ENCODE data around the gene DNAH2. TPM values are rescaled to one million over a fixed set of nuclear protein-coding genes. Genes with fewer than 3 reads are reported as not detected.

DNAH2 gene
- total and polyA plus RNA-seq, 2 of the 13 experiments (the other 11 are each of a cell fraction or from before 2014, with no cell fraction given): not detected

GRCh38 chr17:7842380-7843256 is 125.1 kb downstream of the DNAH2 start (continued):
- 0 out of 2 replicates have a peak, but pooled peaks have one; percentile 61 for TF ChIP-seq JUNB (CRISPR knock-in tag; IDR thresholded peaks at IDR 0.05; ENCODE audit: borderline replicate concordance)

- peak overlapping the region; percentile 97 for H3K27ac ChIP-seq (ENCODE audit: extremely low read length, insufficient read depth, low read length)
- in situ Hi-C loops (cut with HindIII; ENCODE audit: extremely low pct_ligation_motif_present, low pct_unique_long_range_greater_than_20kb): loop anchor here (10.0 kb wide), 1 partner anchor 268 kb away; the partner anchor contains the start of gene CD68
- H3K9ac ChIP-seq (ENCODE audit: insufficient read depth, low read depth, low read length): peak overlapping the region; percentile 96
- ChIA-PET CTCF (ENCODE audit: low intra/inter-chr PET ratio, low total read pairs) (no interaction called here), POLR2A (interaction anchor here (1.2 to 6.4 kb wide), 7 partner anchors 8 to 440 kb away, joined by 3 to 159 read pairs (median 5); partner anchors contain the start of genes CNTROB, CYB5D1, KDM6B and NAA38)
- no peaks in the 10 kb centered on the region for H3K9me3 ChIP-seq (ENCODE audit: low read length)
- TF ChIP-seq KLF16 (CRISPR knock-in tag; IDR thresholded peaks at IDR 0.05): peak in 1 of 2 experiments; percentile 10; a peak in 1 of 4 replicates
- 0 out of 2 replicates have a peak, but pooled peaks have one; percentile 11 for TF ChIP-seq MTA1 (CRISPR knock-in tag; IDR thresholded peaks at IDR 0.05; ENCODE audit: borderline replicate concordance)
- 0 out of 2 replicates have a peak, but pooled peaks have one; percentile 64 for TF ChIP-seq ATAD3A (CRISPR knock-in tag; IDR thresholded peaks at IDR 0.05)
- TF ChIP-seq FOXO1 (CRISPR knock-in tag; IDR thresholded peaks at IDR 0.05): no peak
- TF ChIP-seq TEAD3 (CRISPR knock-in tag; optimal IDR thresholded peaks at IDR 0.05; ENCODE audit: borderline replicate concordance): peak; percentile 31
- no peak for TF ChIP-seq TERF1 (CRISPR knock-in tag; IDR thresholded peaks at IDR 0.05)
- peak; percentile 84; the same call in 1 of the 2 replicates for TF ChIP-seq ZNF678 (CRISPR knock-in tag; IDR thresholded peaks at IDR 0.05)
- TF ChIP-seq ZNF276 (CRISPR knock-in tag; IDR thresholded peaks at IDR 0.05; ENCODE audit: low read depth): 0 out of 2 replicates have a peak, but pooled peaks have one; percentile 21
- 0 out of 2 replicates have a peak, but pooled peaks have one; percentile 6 for TF ChIP-seq NR2C2 (CRISPR knock-in tag; IDR thresholded peaks at IDR 0.05; ENCODE audit: borderline replicate concordance)
- TF ChIP-seq ZNF691 (CRISPR knock-in tag; IDR thresholded peaks at IDR 0.05; ENCODE audit: borderline replicate concordance, low read depth): no peak
- TF ChIP-seq KDM2A (CRISPR knock-in tag; IDR thresholded peaks at IDR 0.05; ENCODE audit: borderline replicate concordance, low read depth): 0 out of 2 replicates have a peak, but pooled peaks have one; percentile 11
- 0 out of 2 replicates have a peak, but pooled peaks have one; percentile 27 for TF ChIP-seq ZNF709 (CRISPR knock-in tag; IDR thresholded peaks at IDR 0.05)
- no peak for TF ChIP-seq ZFX (CRISPR knock-in tag; IDR thresholded peaks at IDR 0.05; ENCODE audit: low read depth)
- DNase-seq (ENCODE audit: low spot score) (no peak), ATAC-seq (no peak), FAIRE-seq (no peak)
- H3K4me1 ChIP-seq (ENCODE audit: insufficient read depth, low read length): peaks cover 40% of the 10 kb centered on the region
- WGBS (ENCODE audit: low lambda C conversion rate): 0% methylated on average over 7 of the region's 17 CpGs
- TSS peak; percentile 68 for BruUV-seq (replicated peaks)
- H3K4me2 ChIP-seq (ENCODE audit: low read depth, low read length): peak overlapping the region; percentile 99
- peaks cover 0 to 3% of the 10 kb centered on the region in 2 experiments; a peak in 1 of 5 replicates for H3K27me3 ChIP-seq (ENCODE audit: control insufficient read depth in 1 of 2, insufficient read depth in 2 of 2, low read length in 2 of 2)
- peaks cover 54% of the 10 kb centered on the region for H3K79me2 ChIP-seq (ENCODE audit: insufficient read depth, low read length)
- peaks cover 26% of the 10 kb centered on the region for H4K20me1 ChIP-seq (ENCODE audit: insufficient read depth, low read length)
- H3K4me3 ChIP-seq (replicated peaks in 1 of 3; ENCODE audit: insufficient read depth in 1 of 3, low read depth in 2 of 3, low read length in 3 of 3): peak overlapping the region; percentile 83 to 95 (median 86)
- H2AFZ ChIP-seq (ENCODE audit: low read length): no peak overlapping the region
- H3K36me3 ChIP-seq (replicated peaks in 1 of 2; ENCODE audit: control insufficient read depth in 1 of 2, insufficient read depth in 2 of 2, low read length in 2 of 2): peaks cover 19 to 20% of the 10 kb centered on the region in 2 experiments; a peak in 4 of 5 replicates
- intact Hi-C loops (cut with micrococcal nuclease; ENCODE audit: unreplicated experiment): loop anchor here (5.0 kb wide), 1 partner anchor 199 kb away; no protein-coding TSS in a partner anchor
Observed at GRCh38 chr17:7843257-7843535, 125.7 kb downstream of the DNAH2 start.
